KBM-7 (cell line): ENCODE data around the gene ABAT.
"Not testable (repeated sequence)": the region's sequence is repeated elsewhere in the genome, so short reads cannot be mapped to it uniquely, and the experiment has no call there.

Source experiments
- DNase-seq: peaks from one replicate; pipeline ENCODE4 v3.0.0-alpha.2; 2015
- in situ Hi-C: fragments of 300-500 bp; cut with MboI; formaldehyde crosslinking; loops from 2 replicates; pipeline ENCODE4 v1.14.3; 2020; ENCODE audit warnings: low sequenced_read_pairs, low pct_unique_long_range_greater_than_20kb, mixed read lengths

The ABAT gene

DNA sequence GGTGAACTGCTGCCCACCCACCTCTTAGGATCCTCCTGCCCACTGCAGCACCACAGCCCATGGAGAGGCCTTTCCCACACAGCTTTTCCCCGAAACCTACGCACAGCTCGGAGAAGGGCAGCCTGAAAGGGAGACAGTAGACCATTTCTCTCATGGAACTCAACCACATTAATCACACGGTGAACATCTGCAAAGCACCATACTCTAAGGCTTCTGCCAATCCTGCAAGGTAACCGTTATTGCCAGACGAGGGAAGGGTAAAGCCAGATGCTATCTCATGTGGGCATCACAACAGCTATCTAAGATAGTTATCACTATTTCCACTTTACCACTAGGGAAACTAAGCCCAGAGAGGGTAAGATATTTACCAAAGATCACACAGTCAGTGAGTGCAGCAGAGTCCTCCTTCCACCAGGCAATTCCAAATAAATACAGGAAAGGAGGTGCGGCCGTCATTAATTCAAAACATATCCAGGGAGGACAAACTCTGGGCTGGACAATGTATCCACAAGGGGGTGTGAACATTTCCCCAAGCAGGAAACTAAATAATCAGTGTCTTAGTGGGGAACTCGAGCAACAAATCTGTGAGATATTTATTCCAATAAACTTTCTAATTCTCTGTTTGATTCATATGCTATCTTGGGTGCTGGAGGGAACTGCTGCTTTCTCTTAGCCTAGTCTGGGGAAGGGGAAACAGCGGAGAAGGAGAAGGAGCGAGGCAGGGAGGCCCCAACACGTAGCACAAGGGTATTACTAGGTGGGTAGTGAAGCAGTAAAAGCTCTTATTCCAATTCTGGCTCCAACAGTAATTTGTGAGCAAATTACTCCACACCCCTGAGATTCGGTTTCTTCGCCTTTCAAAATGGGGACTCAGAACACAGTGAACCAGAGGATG is 122.3 kb downstream of the ABAT start:
- no peak for DNase-seq
- in situ Hi-C loops = loop anchor here (25.0 kb wide), 2 partner anchors 134 to 234 kb away; partner anchors contain the start of gene ABAT

- DNase-seq = peak; percentile 97
- in situ Hi-C loops = loop anchor here (25.0 kb wide), 2 partner anchors 135 to 235 kb away; partner anchors contain the start of gene ABAT
These were observed 123.2 kb downstream of the ABAT start, which contains the start of the genes PMM2 and TMEM186 for GRCh38 chr16:8797364-8798173. Gene PMM2 (plus strand): TSS chr16:8797839. CDS start chr16:8797883, 44 bp downstream. Gene TMEM186 (minus strand): TSS chr16:8797639. CDS start chr16:8797614, 25 bp downstream.

DNA sequence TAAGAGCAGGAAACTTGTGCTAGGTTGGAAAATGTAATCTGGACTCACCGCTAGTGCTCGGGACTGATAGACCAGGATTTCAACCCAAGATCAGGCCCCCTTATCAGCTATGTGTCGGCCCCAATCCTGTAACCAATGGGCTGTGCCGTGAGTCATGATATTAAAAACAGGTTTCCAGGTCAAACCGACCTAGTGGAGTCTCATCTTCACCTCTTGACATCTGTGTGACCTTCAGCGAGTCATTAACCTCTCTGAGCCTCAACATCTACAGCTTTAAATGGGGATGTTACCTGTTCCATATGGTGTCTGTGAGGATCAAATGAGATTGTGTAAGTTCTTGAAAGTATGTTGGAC is 123.7 kb downstream of the ABAT start:
- in situ Hi-C loops = loop anchor here (25.0 kb wide), 2 partner anchors 136 to 236 kb away; partner anchors contain the start of gene ABAT
- DNase-seq = no peak

GRCh38 chr16:8798535-8799157 is 124.2 kb downstream of the ABAT start:
- in situ Hi-C loops = loop anchor here (25.0 kb wide), 2 partner anchors 136 to 236 kb away; partner anchors contain the start of gene ABAT
- no peak for DNase-seq

DNA sequence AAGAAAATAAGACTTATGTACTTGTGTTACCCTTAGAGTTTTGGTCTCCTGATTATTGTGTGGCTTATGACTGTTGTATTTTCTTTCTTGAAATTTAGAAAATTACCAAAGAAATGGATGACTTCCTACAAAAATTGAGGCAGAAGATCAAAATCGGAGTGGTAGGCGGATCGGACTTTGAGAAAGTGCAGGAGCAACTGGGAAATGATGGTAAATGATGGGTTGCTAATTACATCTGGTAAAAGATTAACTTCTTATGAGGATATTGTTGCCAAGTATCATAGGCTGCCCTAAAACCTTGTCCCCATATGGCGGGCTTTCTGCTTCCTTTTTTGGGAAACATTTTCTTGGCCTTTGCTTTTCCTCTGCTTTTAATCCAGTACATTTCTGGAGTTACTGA is 127.3 kb downstream of the ABAT start:
- in situ Hi-C loops = no loop called here
- DNase-seq = no peak

GRCh38 chr16:8803733-8804132 is 129.3 kb downstream of the ABAT start:
- in situ Hi-C loops, DNase-seq: not testable (repeated sequence)

DNA sequence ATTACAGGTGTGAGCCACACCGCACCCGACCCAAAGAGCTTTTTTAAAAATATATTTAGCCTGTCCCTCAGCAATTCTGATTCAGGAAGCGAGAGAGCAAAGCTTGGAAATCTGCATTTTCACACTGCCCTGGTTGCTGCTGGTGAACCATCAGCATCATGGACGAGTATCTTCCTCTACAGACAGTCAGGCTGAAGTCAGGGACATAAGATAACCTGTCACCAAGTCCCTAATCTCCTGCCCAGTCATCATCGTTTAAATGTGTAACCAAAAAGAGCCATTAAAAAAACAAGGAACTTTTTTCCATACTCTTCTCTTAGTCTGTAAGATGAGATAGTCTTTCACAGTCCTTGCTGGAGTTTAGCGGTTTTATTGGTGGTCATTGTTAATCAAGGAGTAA is 129.9 kb downstream of the ABAT start:
- DNase-seq = no peak
- in situ Hi-C loops = no loop called here

DNA sequence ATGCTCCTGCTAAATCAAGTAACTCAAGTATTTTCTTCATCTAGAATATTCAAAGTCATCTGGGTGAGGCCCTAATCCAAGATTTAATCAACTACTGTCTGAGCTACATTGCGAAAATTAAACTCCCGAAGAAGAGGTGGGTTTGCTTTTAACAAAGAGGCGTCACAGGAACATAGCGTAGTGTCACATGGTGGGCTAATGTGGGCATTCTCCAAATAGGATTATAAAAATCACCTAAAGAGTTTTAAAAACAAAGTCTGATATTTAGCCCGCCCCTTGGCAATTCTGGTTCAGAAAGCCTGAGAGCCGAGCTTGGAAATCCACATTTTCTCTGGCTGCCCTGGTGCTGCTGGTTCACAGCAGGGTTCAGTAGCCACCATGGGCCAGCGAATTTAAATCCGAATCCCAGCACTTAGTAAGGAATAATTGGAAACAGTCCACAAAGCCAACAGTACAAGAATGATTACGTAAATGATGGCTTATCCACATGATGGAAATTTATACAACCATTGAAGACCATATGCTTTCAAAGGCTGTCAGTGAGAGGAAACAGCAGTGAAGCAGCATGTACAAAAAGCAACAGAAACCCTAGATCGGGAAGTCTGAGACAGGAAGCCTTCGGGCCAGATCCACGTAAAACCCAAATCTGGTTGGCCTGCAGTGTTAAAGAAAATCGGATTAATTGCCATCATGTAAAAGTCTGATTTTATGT is 132.0 kb downstream of the ABAT start:
- DNase-seq = no peak
- in situ Hi-C loops = no loop called here

DNA sequence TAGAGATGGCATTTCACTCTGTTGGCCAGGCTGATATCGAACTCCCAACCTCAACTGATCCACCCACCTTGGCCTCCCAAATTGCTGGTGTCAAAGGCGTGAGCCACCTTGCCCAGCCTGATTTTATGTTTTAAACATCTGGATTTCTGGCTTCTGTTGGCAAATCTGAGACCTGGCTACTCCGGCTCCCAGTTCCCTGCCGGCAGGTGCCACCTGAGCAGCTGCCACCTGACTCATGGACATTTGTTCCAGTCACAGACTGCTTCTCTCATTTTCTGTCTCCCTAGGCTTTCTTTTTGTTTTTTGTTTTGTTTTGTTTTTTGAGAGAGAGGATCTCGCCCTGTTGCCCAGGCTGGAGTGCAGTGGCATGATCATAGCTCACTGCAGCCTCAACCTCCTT is 132.8 kb downstream of the ABAT start:
- in situ Hi-C loops = no loop called here
- DNase-seq = no peak

- DNase-seq = no peak
- in situ Hi-C loops = no loop called here
These were observed 133.6 kb downstream of the ABAT start for GRCh38 chr16:8808009-8808408.

DNA sequence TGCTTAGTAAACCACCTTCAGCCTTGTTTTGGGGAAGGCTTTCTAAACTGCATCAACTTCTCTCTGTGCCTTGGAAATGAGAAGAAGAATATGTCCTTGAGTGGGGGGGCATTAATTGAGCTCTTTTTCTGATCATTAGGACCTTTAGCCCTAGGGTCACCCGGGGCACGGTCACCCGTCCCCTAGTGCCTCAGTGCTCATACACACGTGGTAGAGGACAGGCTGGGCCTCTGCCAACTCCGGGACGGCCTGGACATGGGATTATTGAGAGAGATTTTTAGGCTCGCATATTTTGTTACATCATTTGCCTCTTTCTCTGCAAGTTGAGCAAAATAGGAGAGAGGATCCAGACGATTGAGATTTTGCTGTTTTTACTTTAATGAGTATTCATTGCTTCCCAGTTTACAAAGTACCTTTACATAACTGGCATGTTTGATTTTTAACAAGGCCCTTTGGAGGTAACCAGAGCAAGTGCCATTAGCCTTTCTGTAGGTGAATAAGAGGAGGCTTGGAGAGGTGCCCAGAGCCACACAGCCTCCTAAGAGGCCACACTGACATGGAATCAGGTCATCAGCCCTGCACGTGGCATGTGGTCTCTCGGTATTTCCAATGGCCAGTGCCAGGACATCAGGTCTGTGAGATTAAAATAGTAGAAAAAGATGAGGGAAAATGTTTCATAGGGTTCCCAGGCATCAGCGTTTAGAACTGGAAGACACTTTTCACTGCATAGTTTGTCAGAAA is 134.4 kb downstream of the ABAT start:
- DNase-seq = no peak
- in situ Hi-C loops = no loop called here

GRCh38 chr16:8812162-8812843 is 137.9 kb downstream of the ABAT start:
- in situ Hi-C loops = no loop called here
- DNase-seq = no peak

DNA sequence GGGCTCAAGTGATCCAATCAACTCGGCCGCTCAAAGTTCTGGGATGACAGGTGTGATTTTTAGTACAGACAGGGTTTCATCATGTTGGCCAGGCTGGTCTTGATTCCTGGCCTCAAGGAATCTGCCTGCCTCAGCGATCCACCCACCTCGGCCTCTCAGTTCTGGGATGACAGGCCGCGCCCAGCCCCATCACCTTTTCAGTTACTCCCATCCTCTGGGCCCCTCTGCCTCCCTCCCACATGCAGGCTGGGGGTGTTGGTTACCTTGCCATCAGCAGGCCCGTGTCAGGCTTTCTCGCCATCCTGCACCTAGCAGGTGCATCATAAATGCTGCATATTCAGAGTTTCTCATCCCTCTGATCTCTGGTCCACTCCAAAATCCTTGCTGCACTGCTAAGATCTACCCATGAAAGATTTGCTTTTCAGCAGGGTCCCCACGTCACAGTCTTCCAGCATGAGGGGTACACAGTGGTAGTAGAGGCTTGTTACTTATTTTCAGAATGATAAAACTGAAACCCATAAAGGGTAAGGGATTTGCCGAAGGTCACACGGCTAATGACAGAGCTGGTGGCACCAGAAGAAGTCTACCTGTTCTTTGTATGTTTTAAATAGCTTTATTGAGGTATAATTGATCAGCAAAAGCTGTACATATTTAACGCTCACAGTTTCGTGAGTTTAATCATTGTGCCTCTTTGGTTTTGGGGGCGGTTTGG is 139.8 kb downstream of the ABAT start:
- in situ Hi-C loops = no loop called here
- DNase-seq = no peak

DNA sequence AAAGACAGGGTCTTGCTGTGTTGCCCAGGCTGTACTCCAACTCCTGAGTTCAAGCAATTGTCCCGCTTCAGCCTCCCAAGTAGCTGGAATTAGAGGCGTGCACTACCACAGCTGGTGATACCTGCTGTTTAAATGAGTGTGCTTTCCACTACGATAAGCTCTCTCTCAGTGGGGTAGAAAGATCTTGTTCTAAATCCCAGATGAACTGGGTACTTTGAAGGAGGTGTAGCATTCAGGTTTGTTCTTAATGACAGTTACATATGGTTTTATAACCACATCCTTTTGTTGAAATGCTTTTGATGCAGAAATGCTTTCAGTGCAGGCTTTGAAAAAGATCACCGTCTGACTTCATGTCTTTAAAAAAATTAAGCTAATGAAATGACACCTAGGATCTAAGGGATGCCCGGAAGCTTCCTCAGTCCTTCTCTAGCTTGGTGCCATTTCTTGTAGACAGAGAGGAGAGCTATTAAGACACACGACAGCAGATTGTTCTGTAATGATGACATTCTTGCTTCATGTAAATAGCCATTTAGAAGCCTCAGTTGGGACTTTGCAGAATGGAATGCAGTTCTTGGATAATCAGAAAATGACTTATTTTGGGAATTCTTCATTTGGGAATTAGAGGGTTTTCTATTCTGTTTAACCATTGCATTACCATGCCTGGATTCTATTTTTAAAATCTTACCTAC is 142.7 kb downstream of the ABAT start:
- no peak for DNase-seq
- in situ Hi-C loops = no loop called here

GRCh38 chr16:8818504-8819270 is 144.3 kb downstream of the ABAT start:
- in situ Hi-C loops = no loop called here
- DNase-seq = no peak
